Effector memory CD8-positive, alpha-beta T cell (primary cell): ENCODE measurements around the gene SYTL3.

Experiments used
- ATAC-seq: fragments of 150-1000 bp; cut with Tn5 transposase; replicated peaks from 2 replicates; pipeline ENCODE4 v1.10.0; 2021; ENCODE audit warnings: mild to moderate bottlenecking, moderate library complexity
- DNase-seq, 3 experiments: peaks; one replicate each; pipeline ENCODE4 v3.0.0; 2021
- H3K27ac Mint-ChIP-seq, 2 donors: one replicate each; pipeline ENCODE4 v1.8.0; 2022; ENCODE audit warnings: mild to moderate bottlenecking in 2 of 2, mixed read lengths in 2 of 2, moderate library complexity in 2 of 2
- H3K27me3 Mint-ChIP-seq, 2 donors: one replicate each; pipeline ENCODE4 v1.8.0; 2022; ENCODE audit warnings: mixed read lengths in 2 of 2
- H3K36me3 Mint-ChIP-seq: one replicate; pipeline ENCODE4 v1.8.0; 2022; ENCODE audit warnings: mild to moderate bottlenecking, moderate library complexity, mixed read lengths; ENCODE audit not compliant: insufficient read depth
- H3K4me1 Mint-ChIP-seq, 2 donors: one replicate each; pipeline ENCODE4 v1.8.0; 2022; ENCODE audit warnings: low read depth in 2 of 2, mixed read lengths in 2 of 2
- H3K4me3 Mint-ChIP-seq, 2 donors: one replicate each; pipeline ENCODE4 v1.8.0; 2022; ENCODE audit warnings: mild to moderate bottlenecking in 2 of 2, mixed read lengths in 2 of 2, moderate library complexity in 2 of 2
- H3K9me3 Mint-ChIP-seq, 2 donors: one replicate each; pipeline ENCODE4 v1.8.0; 2022; ENCODE audit warnings: mixed read lengths in 2 of 2

Gene SYTL3

GRCh38 chr6:158765499-158766068 is 115.7 kb downstream of the SYTL3 start:
- Mint-ChIP-seq H3K4me3 (peak overlapping the region in 1 of 2 donors; percentile 5), H3K4me1 (peaks cover 11% of the 10 kb centered on the region in 2 donors), H3K27me3 (no peaks in the 10 kb centered on the region), H3K27ac (peak overlapping the region in 1 of 2 donors; percentile 90), H3K9me3 (no peaks in the 10 kb centered on the region), H3K36me3 (peaks cover 100% of the 10 kb centered on the region)
- no peak for ATAC-seq
- no peak for DNase-seq

- H3K4me3 Mint-ChIP-seq: peak overlapping the region in 1 of 2 donors; percentile 36
- H3K27ac Mint-ChIP-seq: peak overlapping the region; percentile 68 to 87
- H3K9me3 Mint-ChIP-seq: no peaks in the 10 kb centered on the region
- no peak for ATAC-seq
- H3K4me1 Mint-ChIP-seq: peaks cover 19% of the 10 kb centered on the region in 2 donors
- H3K27me3 Mint-ChIP-seq: no peaks in the 10 kb centered on the region
- peaks cover 100% of the 10 kb centered on the region for H3K36me3 Mint-ChIP-seq
- DNase-seq: no peak
These were observed 117.0 kb downstream of the SYTL3 start for GRCh38 chr6:158766621-158767455.

- DNase-seq (no peak), ATAC-seq (no peak)
- Mint-ChIP-seq H3K36me3 (peaks cover 100% of the 10 kb centered on the region), H3K27me3 (no peaks in the 10 kb centered on the region), H3K4me1 (peaks cover 26% of the 10 kb centered on the region in 2 donors), H3K9me3 (no peaks in the 10 kb centered on the region), H3K27ac (peak overlapping the region; percentile 17 to 87), H3K4me3 (no peak overlapping the region)
These were observed 117.9 kb downstream of the SYTL3 start for GRCh38 chr6:158767709-158768108.

GRCh38 chr6:158768436-158768835 is 118.6 kb downstream of the SYTL3 start:
- peak overlapping the region in 1 of 2 donors; percentile 87 for H3K27ac Mint-ChIP-seq
- H3K9me3 Mint-ChIP-seq: no peaks in the 10 kb centered on the region
- no peaks in the 10 kb centered on the region for H3K27me3 Mint-ChIP-seq
- no peak overlapping the region for H3K4me3 Mint-ChIP-seq
- no peak for ATAC-seq
- DNase-seq: no peak
- H3K4me1 Mint-ChIP-seq: peaks cover 32 to 34% of the 10 kb centered on the region in 2 donors
- H3K36me3 Mint-ChIP-seq: peaks cover 100% of the 10 kb centered on the region

GRCh38 chr6:158769234-158769770 is 119.4 kb downstream of the SYTL3 start:
- DNase-seq (no peak), ATAC-seq (no peak)
- H3K4me3 Mint-ChIP-seq: peak overlapping the region; percentile 44 to 46
- H3K9me3 Mint-ChIP-seq: no peaks in the 10 kb centered on the region
- peaks cover 100% of the 10 kb centered on the region for H3K36me3 Mint-ChIP-seq
- H3K27ac Mint-ChIP-seq: peak overlapping the region; percentile 92 to 96
- no peaks in the 10 kb centered on the region for H3K27me3 Mint-ChIP-seq
- peaks cover 35 to 40% of the 10 kb centered on the region in 2 donors for H3K4me1 Mint-ChIP-seq

GRCh38 chr6:158769771-158770432 is 120.0 kb downstream of the SYTL3 start:
- no peak for ATAC-seq
- Mint-ChIP-seq H3K27me3 (no peaks in the 10 kb centered on the region), H3K27ac (peak overlapping the region; percentile 92 to 96), H3K4me1 (peaks cover 35 to 45% of the 10 kb centered on the region in 2 donors), H3K9me3 (no peaks in the 10 kb centered on the region), H3K4me3 (peak overlapping the region; percentile 44 to 46), H3K36me3 (peaks cover 100% of the 10 kb centered on the region)
- DNase-seq: no peak

GRCh38 chr6:158770533-158771330 is 120.9 kb downstream of the SYTL3 start:
- Mint-ChIP-seq H3K27ac (peak overlapping the region; percentile 92 to 96), H3K27me3 (no peaks in the 10 kb centered on the region), H3K36me3 (peaks cover 100% of the 10 kb centered on the region), H3K4me3 (peak overlapping the region; percentile 31 to 56), H3K9me3 (no peaks in the 10 kb centered on the region), H3K4me1 (peaks cover 35 to 49% of the 10 kb centered on the region in 2 donors)
- DNase-seq (no peak), ATAC-seq (no peak)

GRCh38 chr6:158771399-158772152 is 121.7 kb downstream of the SYTL3 start:
- H3K4me3 Mint-ChIP-seq: peak overlapping the region; percentile 26 to 62
- peaks cover 100% of the 10 kb centered on the region for H3K36me3 Mint-ChIP-seq
- DNase-seq: no peak
- peaks cover 35 to 50% of the 10 kb centered on the region in 2 donors for H3K4me1 Mint-ChIP-seq
- peak overlapping the region; percentile 92 to 96 for H3K27ac Mint-ChIP-seq
- no peaks in the 10 kb centered on the region for H3K27me3 Mint-ChIP-seq
- H3K9me3 Mint-ChIP-seq: no peaks in the 10 kb centered on the region
- ATAC-seq: peak; percentile 11

GRCh38 chr6:158772172-158772571 is 122.3 kb downstream of the SYTL3 start:
- H3K27me3 Mint-ChIP-seq: no peaks in the 10 kb centered on the region
- H3K4me1 Mint-ChIP-seq: peaks cover 38 to 55% of the 10 kb centered on the region in 2 donors
- no peak for DNase-seq
- no peak for ATAC-seq
- no peaks in the 10 kb centered on the region for H3K9me3 Mint-ChIP-seq
- peak overlapping the region; percentile 26 to 62 for H3K4me3 Mint-ChIP-seq
- H3K36me3 Mint-ChIP-seq: peaks cover 100% of the 10 kb centered on the region
- H3K27ac Mint-ChIP-seq: peak overlapping the region; percentile 92 to 96

- no peak for DNase-seq
- H3K4me1 Mint-ChIP-seq: peaks cover 41 to 59% of the 10 kb centered on the region in 2 donors
- no peaks in the 10 kb centered on the region for H3K27me3 Mint-ChIP-seq
- peaks cover 100% of the 10 kb centered on the region for H3K36me3 Mint-ChIP-seq
- peak overlapping the region; percentile 26 to 62 for H3K4me3 Mint-ChIP-seq
- ATAC-seq: peak; percentile 47
- H3K9me3 Mint-ChIP-seq: no peaks in the 10 kb centered on the region
- H3K27ac Mint-ChIP-seq: peak overlapping the region; percentile 92 to 96
These were observed 123.1 kb downstream of the SYTL3 start for GRCh38 chr6:158772851-158773371.

GRCh38 chr6:158773581-158774449 is 124.0 kb downstream of the SYTL3 start:
- DNase-seq (no peak), ATAC-seq (no peak)
- peak overlapping the region; percentile 92 to 96 for H3K27ac Mint-ChIP-seq
- H3K4me3 Mint-ChIP-seq: peak overlapping the region; percentile 26 to 62
- H3K9me3 Mint-ChIP-seq: no peaks in the 10 kb centered on the region
- no peaks in the 10 kb centered on the region for H3K27me3 Mint-ChIP-seq
- peaks cover 44 to 63% of the 10 kb centered on the region in 2 donors for H3K4me1 Mint-ChIP-seq
- peaks cover 100% of the 10 kb centered on the region for H3K36me3 Mint-ChIP-seq
